Activated T-cell treated with anti-CD3 and anti-CD28 coated beads, Interleukin-2, amount 50 U/mL, for 48 hours (primary cell): Measurements from ENCODE around the gene SINHCAF.
A peak's percentile ranks its signal among the peaks of the same experiment; 100 is the strongest.
"Not testable (repeated sequence)": the region's sequence is repeated elsewhere in the genome, so short reads cannot be mapped to it uniquely, and the experiment has no call there.

Experiments used
- DNase-seq, 2 experiments: peaks; one replicate each; pipeline ENCODE4 v3.0.0-alpha.2; 2020

The SINHCAF gene

GRCh38 chr12:31325877-31326631, at the start of gene SINHCAF:
TSS of gene SINHCAF (minus strand) at chr12:31326150. CDS start at chr12:31298204, 27,946 bp downstream.
- peak; percentile 99 to 100 for DNase-seq

GRCh38 chr12:31375422-31375821, 49.5 kb upstream of the SINHCAF start:
- not testable (repeated sequence) for DNase-seq

- DNase-seq, result no peak
These were observed 45.3 kb upstream of the SINHCAF start for GRCh38 chr12:31371256-31371620.

DNA sequence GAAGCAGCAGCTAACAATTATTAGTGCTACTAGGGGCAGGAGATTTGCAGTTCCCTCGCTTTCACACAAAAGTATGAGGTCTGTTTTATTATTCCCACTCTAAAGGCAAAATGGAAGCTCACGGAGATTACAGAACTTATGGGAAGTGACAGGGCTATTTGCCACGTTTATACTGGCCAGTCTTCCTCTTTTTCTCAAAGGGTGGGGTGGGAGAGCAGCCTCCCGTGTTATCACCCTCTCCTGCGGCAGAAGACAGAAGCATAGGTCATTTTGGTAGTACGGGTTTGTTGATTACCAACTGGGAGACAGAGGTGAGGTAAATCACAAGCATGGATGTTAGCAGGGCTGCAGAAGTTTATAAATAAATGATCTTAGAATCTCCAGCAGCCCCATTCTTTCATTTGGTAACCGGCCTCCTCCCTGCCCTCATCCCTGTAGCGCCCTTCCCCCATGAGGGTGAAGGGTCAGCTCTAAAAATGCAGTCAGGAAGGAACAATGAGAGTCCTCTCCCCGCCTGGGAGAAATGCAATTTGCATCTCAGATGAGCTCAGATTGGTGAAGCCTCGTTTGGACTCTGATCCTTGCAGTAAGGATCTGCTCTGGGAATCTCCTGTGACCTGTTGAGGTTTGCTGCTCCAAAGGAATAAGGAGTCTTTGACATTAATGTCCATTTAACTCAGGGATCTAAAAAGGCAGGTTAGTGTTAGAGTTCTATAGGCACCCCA, 44.7 kb upstream of the SINHCAF start:
- DNase-seq, result no peak

DNA sequence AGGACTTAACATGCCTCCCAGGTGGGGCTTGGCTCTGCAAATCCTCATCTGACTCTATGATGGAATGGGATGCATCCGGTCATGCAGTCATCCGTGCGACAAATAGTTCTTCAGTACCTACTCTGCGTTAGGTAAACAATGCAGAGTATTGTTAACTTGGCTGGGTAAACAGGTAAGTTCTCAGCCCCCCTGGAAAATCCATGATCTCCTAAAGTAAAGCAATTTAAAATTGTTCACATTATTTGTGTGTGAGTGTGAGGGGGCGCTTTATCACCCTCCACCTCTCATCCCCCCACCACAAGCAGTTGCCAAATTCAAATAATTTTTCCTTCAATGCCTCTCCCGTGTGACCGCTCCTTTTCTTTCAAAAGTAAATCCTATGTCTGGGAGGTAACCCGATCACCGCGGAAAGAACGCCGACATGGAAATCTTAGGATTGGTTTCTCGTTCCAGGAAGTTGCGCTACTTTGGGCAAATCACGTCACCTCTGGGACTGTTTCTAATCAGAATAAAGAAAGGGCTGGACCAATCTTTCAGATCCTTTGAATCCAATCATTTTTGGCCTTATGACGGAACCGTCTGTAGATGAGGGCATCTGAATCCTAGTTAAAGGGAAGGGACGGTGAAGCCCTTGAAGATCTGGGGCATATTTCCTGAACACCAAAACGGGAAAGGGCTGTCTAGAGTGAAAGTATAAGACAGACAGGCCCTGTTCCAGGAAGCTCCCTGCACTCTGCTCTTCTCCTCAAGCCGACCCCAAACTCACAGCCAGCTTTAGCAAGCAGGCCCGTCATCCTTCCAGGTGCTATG, 44.0 kb upstream of the SINHCAF start:
- no peak for DNase-seq

- DNase-seq, result no peak
These were observed 42.9 kb upstream of the SINHCAF start for GRCh38 chr12:31368666-31369361.

GRCh38 chr12:31366104-31366621, 40.2 kb upstream of the SINHCAF start:
- no peak for DNase-seq

DNA sequence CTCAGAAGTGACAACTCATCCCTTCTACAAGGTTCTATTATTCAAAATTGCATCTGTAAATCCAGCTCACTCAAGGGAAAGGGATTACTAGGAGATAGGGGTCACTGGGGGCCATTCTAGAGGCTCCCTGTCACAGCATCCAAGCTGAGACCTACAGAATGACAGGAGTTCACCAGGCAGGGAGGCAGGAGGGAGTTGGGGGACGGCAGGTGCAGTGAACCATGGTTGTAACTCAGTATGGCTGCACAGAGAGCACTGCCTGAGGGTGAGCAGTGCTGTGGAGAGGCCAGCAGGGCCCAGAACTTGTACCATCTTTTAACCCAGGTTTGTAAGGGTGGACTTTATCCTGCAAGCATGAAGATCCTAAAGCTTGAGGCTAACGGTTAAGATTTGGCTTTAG, 37.9 kb upstream of the SINHCAF start:
- DNase-seq, result no peak

GRCh38 chr12:31363416-31363809, 37.5 kb upstream of the SINHCAF start:
- no peak for DNase-seq

DNA sequence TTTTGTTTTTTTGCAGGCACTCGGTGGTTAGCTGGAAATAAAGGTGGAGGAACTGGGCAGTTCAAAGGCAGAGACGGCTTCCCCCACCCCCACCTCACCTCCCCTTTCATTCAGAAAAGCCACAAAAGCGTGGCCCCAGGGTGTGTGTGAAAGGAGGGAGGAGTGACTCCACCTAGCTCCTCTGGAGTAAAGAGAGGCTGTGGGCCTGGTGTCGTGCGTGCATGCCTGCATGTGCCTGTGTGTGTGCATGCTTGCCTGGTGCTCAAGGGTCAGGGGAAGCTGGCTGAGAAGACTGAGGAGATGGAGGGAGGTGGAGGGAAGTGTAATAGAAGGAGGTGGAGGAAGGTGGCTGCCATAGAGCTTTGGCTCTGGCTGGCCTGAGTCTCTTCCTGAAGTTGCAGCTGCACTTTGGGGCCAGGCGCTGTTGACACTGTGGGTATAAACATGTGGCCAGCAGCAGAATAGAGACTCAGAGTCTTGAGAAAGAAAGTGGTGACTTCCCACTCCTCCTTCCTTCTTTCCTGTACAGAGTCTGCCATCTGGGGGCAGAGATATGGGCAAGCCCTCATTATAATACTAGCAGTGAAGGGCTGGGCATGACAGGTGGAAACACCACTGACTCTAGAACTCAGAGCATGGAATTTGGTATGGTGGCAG, 36.9 kb upstream of the SINHCAF start:
- peak; percentile 30 to 35 for DNase-seq

DNA sequence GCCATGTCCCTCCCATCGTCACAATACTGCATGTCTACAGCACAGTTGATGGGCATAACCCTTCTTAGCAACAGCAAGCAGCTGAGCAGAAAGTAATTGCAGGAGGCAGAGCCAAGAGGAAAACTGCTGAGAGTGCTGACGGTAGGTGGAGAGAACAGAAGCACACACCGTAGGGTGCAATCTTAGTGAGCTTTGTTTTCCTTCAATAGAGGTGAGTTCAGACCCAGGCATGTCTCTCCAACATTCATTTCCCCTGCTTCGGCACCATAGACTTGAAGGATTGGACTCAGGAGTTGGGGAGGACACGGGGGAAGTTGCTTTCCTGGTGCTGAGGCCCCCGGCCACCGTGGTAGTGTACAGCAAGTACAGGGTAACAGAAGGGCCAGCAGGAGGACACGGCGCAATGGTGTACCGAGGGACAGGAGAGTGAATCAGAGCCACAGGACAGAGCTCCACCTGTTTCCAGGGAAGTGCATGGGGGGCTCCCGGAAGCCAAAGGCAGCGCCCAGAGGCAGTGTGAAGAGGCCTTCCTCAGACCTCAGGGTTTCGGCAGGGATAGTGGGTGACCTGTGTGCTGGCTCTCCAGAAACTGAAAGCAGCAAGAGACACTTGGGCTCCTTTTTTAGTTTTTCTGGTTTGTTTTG, 36.3 kb upstream of the SINHCAF start:
- peak; percentile 20 to 27 for DNase-seq

GRCh38 chr12:31361730-31362114, 35.8 kb upstream of the SINHCAF start:
- DNase-seq, result no peak

DNA sequence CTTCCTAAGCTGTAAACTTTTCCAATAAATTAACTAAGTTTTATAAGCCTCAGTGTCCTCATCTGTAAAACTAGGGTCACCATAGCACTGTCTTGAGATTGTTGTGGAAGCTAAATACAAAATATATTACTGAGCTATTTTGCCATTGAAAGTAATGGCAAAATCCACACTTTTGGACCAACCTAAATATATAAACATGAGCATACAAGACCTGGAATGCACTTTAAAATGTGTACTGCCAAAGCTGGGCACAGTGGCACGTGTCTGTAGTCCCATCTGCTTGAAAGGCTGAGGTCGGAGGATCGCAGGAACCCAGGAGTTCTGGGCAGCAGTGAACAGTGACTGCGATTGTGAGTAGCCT, 29.8 kb upstream of the SINHCAF start:
- no peak for DNase-seq

DNA sequence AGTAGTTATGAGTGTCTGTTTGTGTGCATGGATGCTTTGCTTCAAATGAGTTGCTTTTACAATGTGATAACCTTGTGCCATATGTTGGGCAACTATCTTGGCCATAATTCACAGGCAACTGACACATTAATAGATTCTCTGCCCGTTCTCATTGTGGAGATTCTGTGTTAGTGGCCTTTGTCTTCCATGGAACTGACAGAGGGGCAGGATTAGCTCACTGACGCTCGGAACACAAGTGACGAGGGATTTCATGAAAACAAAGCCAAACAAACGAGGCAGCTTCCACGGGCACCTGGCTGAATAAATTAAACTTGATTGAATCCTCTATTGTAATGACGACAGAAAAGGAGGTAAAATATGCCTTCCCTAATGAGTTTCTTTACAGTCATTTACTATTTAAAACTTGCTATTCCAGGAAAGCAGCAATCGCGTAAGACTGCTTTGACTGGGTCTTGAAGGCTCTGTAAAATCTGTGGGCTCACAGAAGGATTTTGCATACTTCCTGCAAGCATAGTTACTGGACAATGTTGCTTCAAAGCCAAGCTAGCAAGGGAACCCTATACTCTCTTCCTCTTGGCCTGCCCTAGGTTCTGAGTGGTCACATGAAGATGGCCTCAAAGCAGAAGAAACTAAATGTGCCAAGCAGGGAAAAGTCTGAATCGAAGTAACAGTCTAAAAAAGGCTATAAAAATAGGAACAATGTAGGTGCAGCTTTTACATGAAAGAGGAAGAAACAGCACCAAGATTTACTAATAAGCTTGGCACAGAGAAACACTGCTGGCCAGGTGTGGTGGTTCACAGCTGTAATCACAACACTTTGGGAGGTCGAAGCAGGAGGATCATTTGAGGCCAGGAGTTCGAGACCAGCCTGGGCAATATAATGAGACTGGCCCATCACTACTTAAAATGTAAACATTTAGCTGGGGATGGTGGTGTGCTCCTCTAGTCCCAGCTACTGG, 28.1 kb upstream of the SINHCAF start:
- DNase-seq, result no peak

GRCh38 chr12:31346267-31346666, 20.3 kb upstream of the SINHCAF start:
- DNase-seq, result no peak

GRCh38 chr12:31343139-31343538, 17.2 kb upstream of the SINHCAF start:
- DNase-seq, result no peak

- no peak for DNase-seq
These were observed 16.3 kb upstream of the SINHCAF start for GRCh38 chr12:31342286-31342685.

- no peak for DNase-seq
These were observed 14.1 kb upstream of the SINHCAF start for GRCh38 chr12:31339831-31340622.

- no peak for DNase-seq
These were observed 12.0 kb upstream of the SINHCAF start for GRCh38 chr12:31337952-31338351.

DNA sequence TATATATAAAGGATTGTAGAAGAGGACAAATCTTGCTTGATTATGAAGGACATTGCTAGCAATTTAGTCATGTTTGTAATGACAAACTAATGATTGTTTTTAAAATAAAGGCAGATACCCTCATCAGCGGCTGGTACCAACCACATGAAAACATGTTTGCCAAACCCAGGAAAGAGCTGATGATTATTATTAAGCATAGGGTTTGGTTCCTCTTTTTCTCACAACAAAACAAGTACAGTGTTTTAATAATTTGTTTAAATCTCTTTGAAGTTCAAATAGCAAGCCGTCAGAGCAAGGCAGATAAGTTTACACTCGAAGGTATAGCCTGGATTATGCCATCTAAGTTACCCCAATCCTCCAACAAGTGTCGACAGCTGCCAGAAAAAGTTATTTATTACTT, 5.3 kb upstream of the SINHCAF start:
- DNase-seq, result no peak
